Uterus (tissue), 4 donors: ENCODE data around the gene AHNAK. TPM values are rescaled to one million over a fixed set of nuclear protein-coding genes. Genes with fewer than 3 reads are reported as not detected.

Experiments used
- DNase-seq, 2 donors: peaks; one replicate each; pipeline ENCODE4 v3.0.0-alpha.2; 2019 to 2020
- H3K27ac ChIP-seq, 2 donors: fragments of 200-600 bp; sonication (generic); 1 replicate in 1 of 2; 2 replicates in 1 of 2; pipeline ENCODE4 v1.5.1; 2016 to 2018
- H3K27me3 ChIP-seq, 2 donors: fragments of 200-600 bp; sonication (generic); one replicate each; pipeline ENCODE4 v1.5.1; 2018 to 2019; ENCODE audit warnings: control low read depth in 1 of 2
- H3K36me3 ChIP-seq, 2 donors: fragments of 200-600 bp; sonication (generic); one replicate each; pipeline ENCODE4 v1.5.1; 2019; ENCODE audit warnings: control low read depth in 1 of 2
- H3K4me1 ChIP-seq, 2 donors: fragments of 200-600 bp; sonication (generic); one replicate each; pipeline ENCODE4 v1.5.1; 2018 to 2019; ENCODE audit warnings: control low read depth in 1 of 2
- H3K4me3 ChIP-seq, 2 donors: fragments of 200-600 bp; sonication (generic); 1 replicate in 1 of 2; 2 replicates in 1 of 2; pipeline ENCODE4 v1.5.1; 2018 to 2019; ENCODE audit warnings: mild to moderate bottlenecking in 1 of 2
- H3K9me3 ChIP-seq, 2 donors: fragments of 200-600 bp; sonication (generic); one replicate each; pipeline ENCODE4 v1.5.1; 2019; ENCODE audit warnings: control low read depth in 1 of 2
- POLR2A ChIP-seq, 2 donors: fragments of 450-650 bp; IDR thresholded peaks; one replicate each; pipeline ENCODE4 v1.6.1; 2016; ENCODE audit warnings: antibody characterized with exemption in 2 of 2, mild to moderate bottlenecking in 1 of 2, moderate library complexity in 1 of 2
- intact Hi-C: fragments of 100-400 bp; cut with DNase I; formaldehyde crosslinking; loops from one replicate; pipeline ENCODE4 v1.15.1; 2023; ENCODE audit warnings: low total_unique reads
- total RNA-seq, 4 donors: library from RNA; depleted of rRNA in 3 of 4; stranded (reverse); fragments of >200 nt in 3 of 4; gene quantifications; one replicate each; pipeline versions ENCODE4 v1.1.0 to v1.2.4, GENCODE V29; 2014 to 2023
- TF ChIP-seq, protein P1 (sequence below), 4 experiments: fragments of 200-600 bp in 2 of 4; fragments of 450-650 bp in 2 of 4; sonication (generic) in 2 of 4; IDR thresholded peaks; one replicate each; pipeline ENCODE4 v1.5.1; 2016 to 2019; ENCODE audit warnings: antibody characterized with exemption in 4 of 4, mild to moderate bottlenecking in 2 of 4, moderate library complexity in 1 of 4
- donor health status: DM: yes; HTN: yes; CAD: no.

The AHNAK gene
- total RNA-seq, 4 donors from 2014 or later: 452 to 1,353 (median 779) TPM

DNA sequence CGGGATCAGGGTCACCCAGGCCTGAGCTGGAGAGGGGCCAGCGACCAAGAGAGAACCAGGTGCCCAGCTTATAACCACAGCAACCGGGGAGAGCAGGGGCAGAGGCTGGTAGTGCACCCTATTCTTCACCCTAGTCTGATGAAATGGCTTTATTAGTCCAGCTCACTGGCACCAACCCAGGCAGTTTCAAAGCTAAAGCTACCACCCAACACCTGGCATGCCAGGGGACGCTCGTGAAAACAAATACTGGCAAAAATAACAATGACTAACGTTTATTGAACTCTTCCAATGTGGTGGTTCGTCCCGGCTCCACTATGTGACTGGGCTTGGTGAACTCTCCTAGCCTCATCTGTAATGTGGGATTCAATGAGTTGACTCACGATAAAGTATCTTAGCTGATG, 97.2 kb downstream of the AHNAK start:
- Histone ChIP-seq H3K4me1 (peaks cover 0 to 7% of the 10 kb centered on the region in 2 donors), H3K36me3 (no peaks in the 10 kb centered on the region), H3K4me3 (no peak overlapping the region), H3K27me3 (no peaks in the 10 kb centered on the region), H3K27ac (no peak overlapping the region), H3K9me3 (no peaks in the 10 kb centered on the region)
- no peak for DNase-seq
- intact Hi-C loops: no loop called here
- TF ChIP-seq, protein P1, sequence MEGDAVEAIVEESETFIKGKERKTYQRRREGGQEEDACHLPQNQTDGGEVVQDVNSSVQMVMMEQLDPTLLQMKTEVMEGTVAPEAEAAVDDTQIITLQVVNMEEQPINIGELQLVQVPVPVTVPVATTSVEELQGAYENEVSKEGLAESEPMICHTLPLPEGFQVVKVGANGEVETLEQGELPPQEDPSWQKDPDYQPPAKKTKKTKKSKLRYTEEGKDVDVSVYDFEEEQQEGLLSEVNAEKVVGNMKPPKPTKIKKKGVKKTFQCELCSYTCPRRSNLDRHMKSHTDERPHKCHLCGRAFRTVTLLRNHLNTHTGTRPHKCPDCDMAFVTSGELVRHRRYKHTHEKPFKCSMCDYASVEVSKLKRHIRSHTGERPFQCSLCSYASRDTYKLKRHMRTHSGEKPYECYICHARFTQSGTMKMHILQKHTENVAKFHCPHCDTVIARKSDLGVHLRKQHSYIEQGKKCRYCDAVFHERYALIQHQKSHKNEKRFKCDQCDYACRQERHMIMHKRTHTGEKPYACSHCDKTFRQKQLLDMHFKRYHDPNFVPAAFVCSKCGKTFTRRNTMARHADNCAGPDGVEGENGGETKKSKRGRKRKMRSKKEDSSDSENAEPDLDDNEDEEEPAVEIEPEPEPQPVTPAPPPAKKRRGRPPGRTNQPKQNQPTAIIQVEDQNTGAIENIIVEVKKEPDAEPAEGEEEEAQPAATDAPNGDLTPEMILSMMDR (IDR thresholded peaks at IDR 0.05): no peak
- no peak for TF ChIP-seq POLR2A (IDR thresholded peaks at IDR 0.05)

DNA sequence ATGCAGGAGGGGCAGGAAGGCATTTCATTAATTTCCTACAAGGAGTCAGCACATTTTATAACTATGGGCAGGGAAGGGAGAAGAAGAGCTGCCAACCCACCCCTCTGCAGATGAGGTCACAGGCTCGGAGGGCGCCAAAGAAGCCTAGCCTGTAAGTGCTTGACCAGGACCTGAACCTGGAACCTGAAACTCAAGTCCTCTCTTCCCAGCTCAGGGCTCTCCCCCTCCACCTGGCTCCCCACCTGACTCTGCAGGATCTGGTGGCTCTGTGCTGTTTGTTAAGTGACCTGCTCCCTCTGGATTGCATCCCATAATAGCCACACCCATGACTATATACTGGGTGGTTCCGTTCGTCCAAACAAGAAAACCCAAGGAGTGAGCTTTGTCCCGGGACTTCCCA, 100.5 kb downstream of the AHNAK start:
- Histone ChIP-seq H3K4me1 (peaks cover 0 to 7% of the 10 kb centered on the region in 2 donors), H3K4me3 (no peak overlapping the region), H3K9me3 (no peaks in the 10 kb centered on the region), H3K27me3 (no peaks in the 10 kb centered on the region), H3K27ac (peak overlapping the region; percentile 95), H3K36me3 (no peaks in the 10 kb centered on the region)
- peak; percentile 61 to 64 for DNase-seq
- intact Hi-C loops: no loop called here
- TF ChIP-seq, protein P1 (IDR thresholded peaks at IDR 0.05): no peak
- TF ChIP-seq POLR2A (IDR thresholded peaks at IDR 0.05): no peak

DNA sequence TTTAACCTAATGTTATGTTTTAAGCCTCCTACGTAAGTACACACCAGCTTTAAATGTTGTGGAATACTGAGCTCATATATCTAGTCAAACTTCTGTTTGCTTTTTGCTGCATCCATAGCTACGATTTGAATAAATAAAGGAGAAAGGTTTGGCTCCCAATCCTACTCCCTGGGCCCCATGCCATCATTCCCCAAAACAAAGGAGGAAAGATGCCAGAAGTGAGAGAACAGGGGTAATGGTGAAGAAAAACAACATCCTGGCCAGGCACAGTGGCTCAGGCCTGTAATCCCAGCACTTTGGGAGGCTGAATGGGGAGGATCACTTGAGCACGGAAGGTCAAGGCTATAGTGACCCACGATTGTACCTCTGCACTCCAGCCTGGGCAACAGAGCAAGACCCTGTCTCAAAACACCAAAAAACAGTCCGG, 101.3 kb downstream of the AHNAK start:
- H3K4me3 ChIP-seq: no peak overlapping the region
- H3K27ac ChIP-seq: peak overlapping the region; percentile 95
- no peaks in the 10 kb centered on the region for H3K9me3 ChIP-seq
- H3K27me3 ChIP-seq: no peaks in the 10 kb centered on the region
- intact Hi-C loops: no loop called here
- TF ChIP-seq, protein P1 (IDR thresholded peaks at IDR 0.05): no peak
- no peak for TF ChIP-seq POLR2A (IDR thresholded peaks at IDR 0.05)
- peak; percentile 85 to 91 for DNase-seq
- H3K36me3 ChIP-seq: no peaks in the 10 kb centered on the region
- peaks cover 0 to 13% of the 10 kb centered on the region in 2 donors for H3K4me1 ChIP-seq

DNA sequence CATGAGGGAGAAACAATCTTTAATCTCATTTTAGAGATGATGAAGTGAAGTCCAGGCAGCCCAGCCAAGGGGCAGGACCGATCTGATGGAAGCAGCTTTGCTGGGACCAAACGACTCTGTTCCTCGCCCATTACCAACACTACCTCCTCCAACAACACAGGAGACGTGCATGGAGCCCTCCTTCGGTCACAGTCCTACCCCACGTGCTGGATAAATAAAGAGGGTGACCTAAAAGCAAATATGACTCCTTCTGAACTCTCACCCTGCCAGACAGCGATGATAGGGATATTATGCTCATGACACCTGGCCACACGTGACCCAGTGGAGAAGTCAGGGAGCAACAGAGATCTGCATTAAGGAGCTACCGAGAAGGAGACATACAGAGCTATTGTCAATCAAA, 101.8 kb downstream of the AHNAK start:
- no peaks in the 10 kb centered on the region for H3K27me3 ChIP-seq
- TF ChIP-seq, protein P1 (IDR thresholded peaks at IDR 0.05): no peak
- no peak for TF ChIP-seq POLR2A (IDR thresholded peaks at IDR 0.05)
- peak overlapping the region; percentile 27 to 35 for H3K4me3 ChIP-seq

GRCh38 chr11:62444236-62444833, 102.3 kb downstream of the AHNAK start:
- Histone ChIP-seq H3K4me1 (peaks cover 5 to 14% of the 10 kb centered on the region in 2 donors), H3K27me3 (no peaks in the 10 kb centered on the region), H3K27ac (peak overlapping the region; percentile 95), H3K9me3 (no peaks in the 10 kb centered on the region), H3K36me3 (no peaks in the 10 kb centered on the region), H3K4me3 (peak overlapping the region; percentile 27 to 35)
- peak; percentile 21 to 55 for TF ChIP-seq POLR2A (IDR thresholded peaks at IDR 0.05)
- TF ChIP-seq, protein P1 (IDR thresholded peaks at IDR 0.05): no peak
- DNase-seq: peak; percentile 77 to 82
- intact Hi-C loops: no loop called here

More for the DNA sequence above, 101.8 kb downstream of the AHNAK start:
- peak in 1 of 2 donors; percentile 61 for DNase-seq
- Histone ChIP-seq H3K27ac (peak overlapping the region; percentile 95), H3K36me3 (no peaks in the 10 kb centered on the region), H3K4me1 (peaks cover 2 to 14% of the 10 kb centered on the region in 2 donors), H3K9me3 (no peaks in the 10 kb centered on the region)
- intact Hi-C loops: no loop called here
